NOMO-1 treated with DMSO at 0.1 percent for 48 hours (cell line): ENCODE data around the gene IER5.
A peak's percentile ranks its signal among the peaks of the same experiment; 100 is the strongest.
"Not testable (repeated sequence)": the region's sequence is repeated elsewhere in the genome, so short reads cannot be mapped to it uniquely, and the experiment has no call there.

ENCODE experiments used
- DNase-seq: peaks from one replicate; lab custom pipeline; 2025; ENCODE audit not compliant: unreplicated experiment; lab: John Stamatoyannopoulos, UW

IER5 gene

DNA sequence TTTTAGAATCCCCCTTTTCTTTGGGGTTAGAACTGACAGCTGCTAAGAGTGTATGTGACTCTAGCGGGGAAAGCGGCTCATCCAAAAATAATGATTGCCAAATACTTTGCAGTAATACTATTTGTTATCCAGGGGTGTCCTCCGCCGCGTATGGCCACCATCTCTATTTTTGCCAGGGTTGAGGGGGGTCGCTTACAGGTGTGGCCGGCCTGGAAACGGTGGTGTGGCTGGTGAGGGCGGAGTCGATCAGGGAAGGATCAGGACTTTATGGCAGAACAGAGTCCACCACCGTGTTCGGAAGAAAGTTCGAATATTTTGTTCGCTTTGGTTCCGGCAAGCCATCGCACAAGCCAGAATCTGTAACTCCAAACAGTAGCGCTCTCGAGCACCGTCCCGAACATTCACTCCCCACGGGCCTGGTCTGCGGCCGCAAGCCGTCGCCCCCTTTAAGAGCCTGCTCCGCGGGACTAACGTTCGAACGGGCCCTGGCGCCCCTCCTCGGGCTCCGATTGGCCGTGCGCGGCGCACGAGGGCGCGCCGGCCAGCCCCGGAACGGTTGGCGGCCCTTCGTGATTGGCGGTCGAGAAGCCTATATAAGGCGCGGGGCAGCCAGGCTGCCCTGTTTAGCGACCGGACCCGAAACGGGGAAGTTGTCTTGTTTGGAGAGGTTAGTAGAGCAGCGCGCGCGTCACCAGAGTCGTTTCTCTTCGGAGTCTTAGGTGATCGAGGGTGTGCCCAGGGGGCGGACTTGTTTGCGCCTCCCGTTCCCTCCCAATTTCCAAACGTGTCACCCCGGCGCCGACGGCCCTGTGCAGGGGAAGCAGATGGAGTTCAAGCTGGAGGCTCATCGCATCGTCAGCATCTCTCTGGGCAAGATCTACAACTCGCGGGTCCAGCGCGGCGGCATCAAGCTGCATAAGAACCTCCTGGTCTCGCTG, at the start of gene IER5:
Gene IER5, plus strand, starts transcription at position 622 of the 938 bp plus-strand sequence. Its CDS starts 203 bp downstream, at position 825.
- DNase-seq, result peak; percentile 96

DNA sequence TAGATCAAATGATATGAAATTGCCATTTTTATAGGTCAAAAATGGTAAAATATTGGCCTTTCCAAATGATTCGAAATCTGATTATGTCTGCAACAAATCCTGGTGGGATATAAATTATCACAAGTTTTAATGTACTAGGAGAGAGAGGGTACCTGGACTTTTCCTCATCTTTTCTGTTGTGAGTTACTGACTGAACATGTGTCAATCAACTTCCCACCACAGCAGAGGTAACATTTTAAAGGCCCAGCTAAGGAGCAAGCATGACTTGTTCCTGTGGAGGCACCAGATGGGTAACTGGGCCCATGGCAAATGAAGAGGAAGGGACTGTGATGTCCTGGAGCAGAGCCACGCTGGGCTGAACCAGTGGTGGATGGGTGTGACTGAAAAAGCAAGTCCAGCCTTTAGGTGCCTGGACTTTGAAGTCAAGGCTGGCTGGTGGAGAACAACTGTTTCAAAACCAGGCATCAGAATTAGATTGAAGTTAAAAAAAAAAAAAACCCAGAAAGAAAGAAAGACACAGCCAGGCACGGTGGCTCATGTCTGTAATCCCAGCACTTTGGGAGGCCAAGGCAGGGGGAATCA, 48.1 kb upstream of the IER5 start:
- DNase-seq, result no peak

DNA sequence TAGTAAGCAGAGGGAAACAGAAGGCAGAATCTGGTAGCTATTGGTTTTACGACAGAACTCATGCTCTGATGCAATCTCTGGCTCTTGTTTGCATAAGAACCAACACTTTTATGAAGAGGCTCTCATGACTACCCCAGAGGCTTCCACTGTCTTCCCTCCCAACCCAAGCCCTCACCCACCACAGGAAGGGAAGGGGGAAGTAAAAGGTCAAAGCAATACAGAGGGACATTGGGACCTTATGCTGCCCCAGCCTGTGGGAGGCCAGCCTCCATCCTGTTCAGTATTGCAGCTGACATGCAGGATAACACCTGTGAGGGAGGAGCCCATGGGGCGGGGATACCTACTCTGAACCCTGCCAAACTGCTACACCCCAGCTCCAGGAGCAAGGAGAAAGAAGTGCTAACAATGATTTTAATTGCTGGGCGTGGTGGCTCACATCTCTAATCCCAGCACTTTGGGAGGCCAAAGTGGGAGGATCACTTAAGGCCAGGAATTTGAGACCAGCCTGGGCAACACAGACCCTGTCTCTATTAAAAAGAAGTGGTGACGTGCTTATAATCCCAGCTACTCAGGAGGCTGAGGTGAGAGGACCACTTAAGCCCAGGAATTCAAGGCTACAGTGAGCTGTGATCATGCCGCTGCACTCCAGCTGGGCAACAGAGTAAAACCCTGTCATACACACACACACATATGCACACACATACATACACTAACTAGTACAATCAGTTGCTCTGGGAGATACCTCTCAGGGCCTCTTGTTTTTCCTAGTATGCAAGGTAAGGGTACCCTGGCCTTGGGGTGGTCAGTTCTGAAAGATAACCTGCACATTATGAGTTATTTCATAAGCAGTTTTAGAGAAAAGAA, 45.2 kb upstream of the IER5 start:
- peak; percentile 88 for DNase-seq

DNA sequence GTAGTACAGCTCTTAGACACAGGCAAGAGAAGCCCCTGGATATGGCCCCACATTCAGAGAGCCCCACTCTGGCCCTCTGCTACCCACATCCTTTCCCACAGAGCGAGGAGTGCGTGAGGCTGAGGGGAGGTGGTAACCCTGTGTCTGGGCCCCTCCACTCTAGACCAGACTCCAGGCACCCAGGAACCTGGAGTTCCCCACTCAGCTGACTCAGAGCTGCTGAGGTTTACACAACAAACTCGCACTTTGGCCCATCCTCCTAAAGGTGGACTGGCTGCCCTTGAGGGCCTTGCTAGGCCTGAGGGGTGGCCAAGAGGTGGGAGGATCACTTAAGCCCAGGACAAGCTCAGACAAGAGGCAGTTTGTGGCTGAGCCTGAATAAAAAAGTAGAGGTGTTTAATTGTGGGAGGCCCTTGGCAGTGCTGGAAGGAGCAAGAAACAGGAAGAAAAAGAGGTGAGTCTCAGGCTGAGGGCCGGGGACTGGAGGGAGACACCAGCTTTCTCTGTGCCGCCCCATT, 44.0 kb upstream of the IER5 start:
- DNase-seq, result peak; percentile 50

DNA sequence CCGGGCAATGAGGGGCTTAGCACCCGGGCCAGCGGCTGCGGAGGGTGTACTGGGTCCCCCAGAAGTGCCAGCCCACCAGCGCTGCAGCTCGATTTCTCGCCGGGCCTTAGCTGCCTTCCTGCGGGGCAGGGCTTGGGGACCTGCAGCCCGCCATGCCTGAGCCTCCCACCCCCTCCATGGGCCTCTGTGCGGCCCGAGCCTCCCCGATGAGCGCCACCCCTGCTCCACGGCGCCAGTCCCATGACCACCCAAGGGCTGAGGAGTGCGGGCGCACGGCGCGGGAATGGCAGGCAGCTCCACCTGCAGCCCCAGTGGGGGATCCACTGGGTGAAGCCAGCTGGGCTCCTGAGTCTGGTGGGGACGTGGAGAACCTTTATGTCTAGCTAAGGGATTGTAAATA, 42.6 kb upstream of the IER5 start:
- not testable (repeated sequence) for DNase-seq

DNA sequence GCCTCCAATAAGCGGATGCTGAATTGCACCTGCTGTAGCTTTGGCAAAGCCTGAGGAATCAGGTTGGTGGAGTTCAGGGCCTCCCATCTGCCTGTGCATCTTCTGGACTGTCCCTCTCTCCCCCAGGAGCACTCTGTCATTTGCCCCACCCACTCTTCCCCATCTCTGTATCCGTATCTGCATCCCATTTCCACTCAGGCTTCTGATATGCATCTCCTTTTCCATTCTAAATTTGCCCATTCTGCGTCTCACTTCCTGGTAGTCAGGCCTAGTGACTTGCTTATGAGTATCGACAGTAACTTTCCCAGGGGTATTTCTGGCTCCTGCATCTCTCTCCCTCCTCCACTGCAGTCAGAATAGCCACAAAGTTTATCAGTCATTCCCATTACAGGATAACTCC, 39.1 kb upstream of the IER5 start:
- no peak for DNase-seq

DNA sequence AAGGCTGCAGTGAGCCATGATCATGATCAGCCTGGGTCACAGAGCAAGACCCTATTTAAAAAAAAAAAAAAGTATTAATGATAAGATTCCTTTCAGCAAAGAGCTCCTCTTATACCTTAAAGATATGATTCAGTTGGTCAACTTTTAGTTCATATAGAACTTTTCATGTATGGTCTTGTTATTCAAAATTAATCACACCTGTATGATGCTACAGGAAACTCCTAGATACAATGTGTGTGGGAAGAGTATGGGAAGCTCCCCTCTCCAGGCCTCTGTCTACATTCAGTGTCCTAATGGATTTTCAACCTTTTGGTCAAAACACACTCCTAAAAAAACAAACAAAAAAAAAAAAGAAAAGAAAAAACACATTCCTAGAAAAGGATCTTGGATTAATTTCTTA, 37.6 kb upstream of the IER5 start:
- DNase-seq, result no peak

DNA sequence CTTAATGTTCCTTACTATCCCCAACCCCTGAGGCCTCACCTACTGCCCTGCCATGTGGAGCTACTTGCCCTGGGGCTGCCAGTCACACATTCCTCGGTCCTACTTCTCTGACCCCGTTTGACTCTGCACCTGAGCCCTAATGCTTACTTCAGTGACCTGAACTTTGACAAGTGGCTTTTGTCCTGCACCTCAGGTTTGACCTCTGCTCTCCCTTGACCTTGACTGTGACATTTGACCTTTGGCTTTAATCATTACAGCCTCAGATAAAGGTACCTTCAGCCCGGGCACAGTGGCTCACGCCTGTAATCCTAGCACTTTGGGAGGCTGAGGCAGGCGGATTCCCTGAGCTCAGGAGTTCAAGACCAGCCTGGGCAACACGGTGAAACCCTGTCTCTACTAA, 31.9 kb upstream of the IER5 start:
- DNase-seq, result no peak

DNA sequence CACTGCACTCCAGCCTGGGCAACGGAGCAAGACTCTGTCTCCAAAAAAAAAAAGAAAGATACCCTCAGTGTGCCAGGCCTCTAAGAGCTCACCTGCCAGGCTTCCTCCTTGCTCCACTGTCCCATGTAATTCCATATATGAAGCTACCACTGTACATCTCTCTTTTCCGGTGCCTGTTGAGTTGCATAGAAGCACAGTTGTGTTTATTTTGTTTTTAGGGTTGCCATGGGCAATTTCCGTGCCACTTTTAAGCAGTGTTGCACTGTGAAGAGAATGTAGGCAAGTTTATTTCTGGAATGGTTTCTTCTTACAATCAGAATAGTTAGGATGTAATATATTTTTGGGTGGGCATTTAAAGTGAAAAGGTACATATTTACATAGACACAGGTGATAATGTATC, 31.4 kb upstream of the IER5 start:
- no peak for DNase-seq

DNA sequence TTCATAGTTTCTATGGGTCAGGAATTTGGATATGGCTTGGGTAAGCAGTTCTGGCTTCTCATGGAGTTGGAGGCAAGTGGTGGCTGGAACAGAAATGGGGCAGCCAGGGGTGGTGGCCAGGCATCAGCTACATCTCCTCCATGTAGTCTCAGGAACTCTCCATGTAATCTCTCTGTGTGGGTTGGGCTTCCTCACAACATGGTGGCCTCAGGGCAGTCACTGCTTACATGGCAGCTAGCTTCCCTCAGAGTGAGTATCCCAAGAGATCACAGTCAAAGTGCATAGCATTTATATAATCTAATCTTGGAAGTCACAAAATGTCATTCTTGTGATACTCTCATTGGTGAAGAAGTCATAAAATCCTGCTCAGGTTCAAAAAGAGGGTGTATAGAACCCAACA, 29.1 kb upstream of the IER5 start:
- no peak for DNase-seq

DNA sequence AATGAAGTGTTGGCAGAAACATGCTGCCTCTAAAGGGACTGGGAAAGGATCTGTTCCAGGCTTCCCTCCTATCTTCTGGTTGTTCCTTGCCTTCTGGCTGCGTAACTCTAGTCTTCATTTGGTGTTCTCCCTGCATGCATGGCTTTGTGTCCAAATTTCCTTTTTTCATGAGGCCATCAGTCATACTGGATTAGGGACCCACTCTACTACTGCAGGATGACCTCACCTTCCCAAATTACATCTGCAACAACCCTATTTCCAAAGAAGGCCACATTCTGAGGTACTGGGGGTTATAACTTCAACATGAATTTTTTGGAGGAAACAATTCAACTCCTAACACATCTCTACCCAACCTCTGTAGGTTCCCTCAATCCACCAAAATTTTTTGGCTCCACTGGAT, 28.4 kb upstream of the IER5 start:
- DNase-seq, result no peak

DNA sequence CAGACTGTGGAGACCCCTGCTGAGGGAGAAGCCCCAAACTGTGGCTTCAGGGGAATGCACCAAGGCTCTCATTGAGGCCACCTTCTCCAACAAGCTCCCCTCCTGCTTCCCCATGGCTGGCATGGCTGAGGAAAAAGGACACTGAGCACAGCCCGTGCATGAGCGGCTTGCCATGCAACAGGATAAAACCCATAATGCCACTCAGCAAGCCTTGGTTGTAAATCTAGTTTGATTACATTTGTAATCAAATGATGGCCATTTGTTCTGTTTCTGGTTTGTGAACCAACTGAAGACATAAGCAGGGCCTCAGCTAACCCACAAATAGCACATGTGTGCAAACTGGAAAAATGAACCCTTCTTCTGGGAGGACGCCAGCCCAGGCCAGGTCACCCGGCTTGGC, 27.6 kb upstream of the IER5 start:
- not testable (repeated sequence) for DNase-seq

DNA sequence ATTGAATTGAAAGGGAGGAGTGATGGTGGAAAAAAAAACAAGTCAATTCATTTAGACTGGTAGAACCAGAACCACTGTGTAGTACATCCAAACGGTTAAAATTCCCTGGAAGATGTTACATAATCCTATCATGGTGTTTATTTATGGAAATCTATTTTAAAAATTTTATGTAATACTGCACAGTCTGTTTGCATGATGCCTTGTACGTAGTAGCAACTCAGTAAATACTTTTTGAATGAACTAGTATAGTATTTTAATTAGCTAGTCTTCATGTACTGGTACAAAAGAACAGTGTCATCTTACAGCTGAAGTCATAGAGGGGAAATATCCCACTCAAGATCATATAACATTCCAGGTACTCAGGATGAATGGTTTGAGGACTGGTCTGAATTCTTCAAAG, 27.0 kb upstream of the IER5 start:
- DNase-seq, result no peak

DNA sequence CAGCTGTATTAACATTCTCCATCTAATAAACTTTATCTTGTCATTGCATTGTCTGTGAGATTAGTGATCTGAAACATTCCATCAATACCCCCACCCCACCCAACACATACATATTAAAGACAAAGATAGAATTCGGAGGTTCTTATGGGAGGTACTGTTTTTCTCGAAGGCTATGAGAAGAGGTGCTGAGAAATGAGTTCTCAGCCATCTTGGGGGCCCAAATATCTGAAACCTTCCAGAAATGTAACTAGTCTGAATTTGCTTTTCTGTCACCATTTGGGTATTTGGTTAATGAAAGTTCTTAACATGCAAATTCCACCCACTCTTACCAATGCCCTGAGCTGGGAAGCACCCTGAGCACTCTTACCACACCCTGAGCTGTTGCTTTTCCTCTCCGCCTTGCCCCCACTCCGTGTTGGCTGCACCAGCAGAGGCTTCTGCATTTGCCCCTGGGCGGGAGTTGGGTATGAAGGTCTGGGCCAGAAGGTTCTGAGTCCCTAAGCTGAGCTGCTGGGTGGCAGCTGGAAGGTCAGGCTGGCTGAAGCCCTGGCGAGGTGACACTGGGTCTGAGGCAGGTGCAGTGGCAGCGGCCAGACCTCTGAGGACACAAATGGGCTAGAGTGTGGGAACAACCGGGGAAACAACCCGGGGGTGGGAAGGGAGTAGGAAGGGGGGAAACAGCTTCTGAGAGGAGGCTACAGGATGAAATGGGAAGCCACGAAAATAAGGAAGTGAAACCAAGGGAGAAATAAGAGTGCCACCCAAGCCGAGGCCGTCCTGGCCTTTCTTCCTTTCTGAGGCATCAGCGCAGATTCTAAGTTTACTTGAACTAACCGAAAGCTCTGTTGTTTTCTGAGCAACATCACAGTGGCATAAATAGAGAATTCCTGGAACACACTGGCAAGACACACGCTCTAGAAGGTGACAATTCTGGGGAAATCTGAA, 26.3 kb upstream of the IER5 start:
- DNase-seq, result peak; percentile 85

DNA sequence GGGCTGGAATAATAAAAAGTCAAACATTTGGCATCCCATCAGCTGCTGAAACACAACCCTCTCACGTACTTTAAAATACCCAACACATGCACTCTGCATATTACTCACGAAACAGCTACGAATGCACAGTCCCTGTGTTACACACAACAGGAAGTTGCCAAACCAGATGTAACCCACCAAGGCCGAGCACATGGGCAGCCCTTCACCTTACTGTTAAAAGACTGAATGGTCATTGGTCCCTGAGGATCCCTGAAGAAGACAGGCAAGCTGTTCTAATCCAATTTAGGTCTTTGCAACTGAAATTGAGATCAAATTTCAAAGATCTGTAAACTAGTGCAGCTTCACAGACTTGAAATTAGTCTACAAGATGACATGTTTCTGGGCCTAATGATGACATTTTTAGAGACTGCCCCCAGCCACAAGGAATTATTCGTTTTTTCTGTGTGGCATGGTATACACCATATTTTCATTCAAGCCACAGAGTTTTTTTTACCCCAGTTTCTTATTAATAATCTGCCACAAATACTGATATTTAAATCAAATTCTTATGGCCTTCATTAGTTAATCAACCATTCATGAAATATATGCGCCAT, 25.6 kb upstream of the IER5 start:
- peak; percentile 75 for DNase-seq

DNA sequence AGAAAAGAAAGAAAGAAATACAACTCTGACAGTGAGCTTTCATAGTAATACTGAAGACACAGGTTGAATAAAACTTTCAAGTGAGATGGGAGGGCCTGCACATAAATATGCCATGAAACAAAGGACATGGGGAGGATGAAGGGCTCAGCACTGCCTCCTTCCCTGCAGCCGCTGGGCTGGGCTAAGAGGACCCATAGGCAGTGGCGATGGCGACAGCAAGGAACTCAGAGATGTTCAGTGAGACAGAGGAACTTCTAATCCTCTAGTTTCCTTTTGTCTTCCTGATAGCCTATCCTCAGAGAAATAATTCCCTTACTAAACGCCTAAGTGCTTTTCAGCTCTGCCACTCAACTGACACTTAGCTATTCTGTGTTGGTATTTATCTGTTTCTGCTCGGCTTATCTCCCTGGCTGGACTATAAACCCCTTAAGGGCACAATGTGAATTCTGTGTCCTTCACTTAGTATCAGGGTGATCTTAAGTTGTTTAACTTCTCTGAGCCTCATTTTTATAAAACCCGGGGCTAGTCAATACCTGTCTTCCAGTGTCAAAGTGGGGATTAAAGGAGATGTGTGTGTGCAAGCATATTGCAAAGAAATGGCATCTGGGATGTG, 24.4 kb upstream of the IER5 start:
- DNase-seq, result no peak

DNA sequence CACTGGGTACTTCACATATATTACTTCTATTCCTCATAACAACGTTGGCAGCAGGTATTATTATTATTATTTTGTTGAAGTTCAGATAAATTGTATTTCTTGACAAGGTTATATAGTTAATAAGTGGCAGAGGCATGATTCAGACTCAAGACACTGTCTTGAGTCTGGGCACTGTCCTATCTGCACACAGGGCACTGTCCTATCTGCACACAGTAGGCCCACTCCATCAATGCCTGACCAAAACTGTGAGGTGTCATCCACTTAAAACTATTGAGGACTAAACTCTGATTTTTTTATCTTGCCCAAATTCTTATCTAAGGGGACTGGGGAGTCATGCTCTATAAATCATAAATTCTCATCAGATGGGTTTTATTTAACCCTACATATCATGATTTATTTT, 23.8 kb upstream of the IER5 start:
- DNase-seq, result no peak

DNA sequence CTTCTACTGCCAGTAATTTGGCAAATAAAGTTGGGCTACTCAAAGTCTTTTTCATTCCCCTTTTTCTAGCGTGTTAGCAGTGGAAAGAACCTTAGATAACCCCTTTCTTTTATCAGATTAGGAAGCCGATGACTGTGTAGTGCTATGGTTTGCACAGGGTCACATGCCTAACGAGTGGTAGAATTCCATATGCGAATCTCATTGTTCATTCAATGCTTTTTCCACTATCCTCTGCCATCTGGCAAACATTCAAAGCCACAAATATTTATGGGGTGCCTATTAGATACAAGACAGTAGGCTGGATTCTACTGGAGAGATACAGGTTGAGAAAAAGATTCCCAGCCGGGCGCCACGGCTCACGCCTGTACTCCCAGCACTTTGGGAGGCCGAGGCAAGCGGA, 14.9 kb upstream of the IER5 start:
- no peak for DNase-seq

DNA sequence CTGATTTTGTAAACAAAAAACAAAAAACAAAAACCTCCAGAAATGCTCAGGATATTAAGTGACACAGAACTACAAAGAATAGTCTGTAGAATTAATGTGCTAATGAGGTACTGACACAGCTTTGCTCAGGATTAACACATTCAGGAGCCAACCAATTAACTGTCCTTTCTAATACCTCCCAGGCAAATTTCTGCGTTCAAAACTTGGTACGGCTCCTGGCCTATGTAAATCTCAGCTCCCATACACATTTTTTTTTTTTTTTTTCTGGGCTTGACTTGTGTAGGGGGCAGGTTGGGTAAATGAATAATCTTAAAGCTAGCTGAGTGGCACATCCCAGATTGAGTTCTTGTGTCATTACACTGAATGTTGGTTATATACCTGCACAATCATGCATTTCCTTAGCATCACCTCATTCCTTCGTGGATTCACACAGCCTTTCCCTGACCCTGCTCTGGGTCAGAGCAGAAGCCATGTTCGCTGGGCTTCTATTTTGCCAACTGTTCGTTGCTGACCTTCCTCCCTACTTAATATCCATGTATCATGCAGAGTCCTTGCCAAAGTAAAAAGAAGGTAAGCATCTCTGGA, 12.6 kb upstream of the IER5 start:
- no peak for DNase-seq
